GM19455 (cell line): ENCODE measurements around the gene GORASP1.

Source experiments
- ATAC-seq: cut with Tn5 transposase; IDR thresholded peaks from one replicate; pipeline ENCODE4 v1.9.1; 2021; ENCODE audit not compliant: unreplicated experiment

Gene GORASP1

DNA sequence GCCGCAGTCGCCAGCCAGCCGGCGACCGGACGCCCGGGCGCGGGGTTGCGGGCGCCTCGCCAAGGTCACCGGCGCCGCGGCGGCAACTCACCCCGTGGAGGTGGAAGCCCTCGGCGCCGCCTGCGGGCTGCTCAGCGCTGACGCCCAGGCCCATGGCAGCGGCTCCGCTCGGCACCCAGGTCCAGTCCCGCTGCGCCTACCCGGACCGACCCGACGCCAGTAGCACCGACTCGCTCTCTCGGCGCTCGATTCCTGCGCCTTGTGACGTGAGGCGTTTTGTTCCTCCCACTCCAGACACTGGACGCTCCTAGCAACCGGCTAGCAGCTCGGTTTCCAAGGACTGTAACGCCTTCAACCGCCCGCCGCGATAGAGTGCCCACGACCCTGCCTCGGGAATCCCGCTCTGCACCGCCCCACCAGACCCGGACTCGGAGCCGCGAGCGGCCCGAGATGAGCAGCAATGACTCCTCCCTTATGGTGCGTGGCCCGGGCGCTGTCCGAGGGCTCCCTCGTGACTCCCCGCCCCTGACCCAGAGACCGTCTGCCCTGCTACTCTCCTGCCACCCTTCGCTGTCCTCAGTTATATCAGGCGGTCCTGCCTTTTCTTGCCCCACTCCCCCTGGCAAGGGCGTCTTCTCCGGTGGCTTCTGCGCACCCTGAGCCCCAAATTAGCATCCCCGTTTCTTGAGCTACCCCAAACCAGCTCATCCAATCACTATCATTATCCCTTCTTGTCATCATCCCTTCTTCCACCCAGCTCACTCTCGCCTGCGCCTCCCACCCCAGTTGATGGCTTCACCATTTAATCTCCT lies at the start of gene GORASP1, which contains the start of gene TTC21A:
GORASP1 (minus strand) TSS at position 240 of the 812 bp plus-strand sequence; CDS start at position 154, 86 bp downstream.
TTC21A (plus strand) TSS at position 293 of the 812 bp plus-strand sequence; CDS start at position 451, 158 bp downstream.
- peak; percentile 74 for ATAC-seq

DNA sequence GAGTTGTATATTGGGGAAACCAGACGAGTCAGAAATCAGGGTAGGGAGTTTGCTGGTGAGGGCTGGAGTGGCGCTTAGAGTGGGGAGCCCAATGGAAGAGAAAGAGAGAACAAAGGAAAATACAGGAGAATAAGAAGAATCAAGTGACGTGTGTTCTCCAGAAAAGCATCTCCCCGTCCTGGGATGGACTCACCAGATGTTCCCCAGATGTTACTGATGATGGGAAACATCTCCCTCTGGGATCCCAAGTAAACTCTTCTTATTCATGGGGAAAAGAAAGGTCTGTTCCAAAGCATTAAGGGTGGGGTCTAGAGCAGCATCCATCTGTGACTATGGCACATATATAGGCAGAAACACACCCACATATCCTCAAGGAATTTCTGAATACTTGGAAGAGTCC lies 49.0 kb upstream of the GORASP1 start:
- ATAC-seq: no peak

DNA sequence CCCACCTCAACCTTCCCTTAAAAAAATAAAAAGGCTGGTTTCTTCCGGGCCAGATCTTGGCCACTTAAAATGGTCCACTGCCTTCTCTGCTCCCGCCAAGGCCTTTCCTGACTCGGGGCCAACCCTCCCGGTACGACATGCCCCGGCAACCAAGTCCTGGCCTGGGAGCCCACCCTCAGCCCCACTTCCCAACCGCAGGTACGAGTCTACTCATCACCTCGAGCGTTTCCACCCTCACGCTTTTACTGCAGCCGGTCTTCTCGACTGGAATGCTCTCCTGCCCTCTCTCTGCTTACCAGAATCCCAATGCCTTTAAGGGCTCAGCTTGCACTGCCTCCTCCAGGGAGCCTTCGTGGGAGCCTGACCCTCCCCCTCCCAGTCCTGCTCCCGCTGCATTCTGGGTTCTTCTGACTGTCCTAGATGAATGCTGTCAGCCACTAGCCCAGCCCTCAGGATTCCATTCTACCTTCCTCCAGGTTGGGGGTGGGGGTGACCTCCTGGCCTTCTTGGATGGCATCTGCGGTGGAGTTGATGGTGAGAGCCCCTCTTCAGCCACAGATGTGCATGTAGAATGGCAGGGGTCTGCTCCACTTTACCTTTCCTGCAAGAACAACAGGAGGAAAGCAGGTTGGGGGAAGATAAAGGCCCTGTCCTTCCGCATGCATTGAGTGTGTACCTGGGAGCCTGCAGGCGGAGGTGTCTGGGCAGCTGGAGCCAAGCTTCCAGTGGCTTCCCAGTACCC lies 47.0 kb upstream of the GORASP1 start:
- no peak for ATAC-seq

DNA sequence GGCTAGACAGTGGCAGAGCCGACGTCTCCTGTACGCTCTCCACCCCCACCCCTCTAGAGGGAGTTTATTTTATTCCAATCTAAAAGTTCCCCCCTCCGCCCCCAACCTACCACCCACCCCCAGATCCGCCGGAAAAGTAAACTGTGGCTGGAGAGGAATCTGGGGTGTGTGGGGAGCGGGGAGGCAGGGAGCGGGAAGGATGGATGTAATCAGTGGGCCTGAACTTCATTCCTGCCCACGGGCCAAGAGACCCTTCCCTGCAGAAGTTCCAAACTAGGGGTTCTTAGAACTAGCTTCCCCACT lies 46.5 kb upstream of the GORASP1 start:
- ATAC-seq: no peak

DNA sequence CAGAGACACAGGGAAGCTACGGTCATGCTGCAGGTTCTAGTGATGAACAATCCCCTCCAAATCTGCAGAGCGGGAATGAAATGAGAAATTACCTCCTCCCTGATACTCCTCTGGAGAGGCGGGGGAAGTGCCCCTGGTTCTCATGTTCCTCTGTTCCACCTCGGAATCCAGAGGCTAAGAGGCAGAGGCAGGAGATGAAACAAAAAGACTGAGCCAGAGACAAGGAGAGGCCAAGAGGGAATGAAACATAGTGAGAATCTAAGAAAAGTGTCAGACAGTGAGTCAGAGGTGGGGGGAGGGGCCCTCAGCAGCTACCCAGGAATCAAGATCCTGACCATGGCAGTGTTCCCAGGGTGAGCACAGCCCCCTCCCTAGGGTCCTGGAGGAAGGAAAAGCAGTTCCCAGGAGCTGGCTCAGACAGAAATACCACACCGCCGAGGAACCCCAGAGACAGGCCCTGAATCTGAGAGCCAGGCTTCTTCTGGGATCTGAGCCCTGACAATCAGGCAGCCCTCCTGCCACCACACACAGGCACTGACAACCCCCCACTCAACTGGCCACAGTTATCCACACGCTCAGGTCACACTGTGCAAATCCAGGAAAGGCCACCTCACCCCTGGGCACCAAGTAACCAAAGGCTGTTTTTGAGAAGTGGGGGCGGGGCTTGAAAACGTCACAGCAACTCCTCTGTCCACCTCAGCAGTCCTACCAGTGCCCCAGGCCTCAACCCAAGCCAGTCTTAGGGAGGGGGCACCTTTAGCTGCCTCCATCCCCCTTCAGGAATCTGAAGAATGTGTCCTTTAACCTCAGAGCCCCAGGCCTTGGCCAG lies 43.6 kb upstream of the GORASP1 start:
- no peak for ATAC-seq

DNA sequence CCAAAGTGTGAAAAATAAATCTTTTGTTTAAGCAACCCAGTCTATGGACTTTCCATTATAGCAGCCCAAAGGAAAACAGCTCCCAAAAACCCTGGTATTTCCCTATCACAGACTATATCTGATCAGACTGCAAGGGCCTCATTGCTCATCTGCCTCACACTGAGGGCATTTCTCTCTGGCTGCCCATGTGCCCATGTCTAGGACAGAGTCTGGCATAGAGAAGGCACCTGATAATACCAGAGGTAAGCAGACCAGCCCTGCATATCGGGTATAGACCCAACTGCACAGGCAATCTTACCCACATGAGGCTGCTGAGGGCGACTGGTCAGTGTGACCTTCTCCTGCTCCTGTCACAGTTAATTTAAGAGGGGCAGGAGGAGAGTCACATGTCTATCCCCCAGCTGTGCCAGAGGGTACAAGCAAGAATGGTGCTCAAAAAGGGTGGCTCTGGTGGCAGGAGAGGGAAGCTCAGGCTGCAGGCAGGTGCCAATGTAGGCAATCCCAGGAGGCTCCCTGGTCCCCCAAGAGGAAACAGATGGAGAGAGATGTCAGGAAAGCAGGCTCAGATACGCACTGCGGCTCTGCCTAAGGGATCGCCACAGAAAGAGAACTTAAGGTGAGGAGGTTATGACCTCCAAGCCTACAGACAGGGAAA lies 42.8 kb upstream of the GORASP1 start:
- no peak for ATAC-seq

DNA sequence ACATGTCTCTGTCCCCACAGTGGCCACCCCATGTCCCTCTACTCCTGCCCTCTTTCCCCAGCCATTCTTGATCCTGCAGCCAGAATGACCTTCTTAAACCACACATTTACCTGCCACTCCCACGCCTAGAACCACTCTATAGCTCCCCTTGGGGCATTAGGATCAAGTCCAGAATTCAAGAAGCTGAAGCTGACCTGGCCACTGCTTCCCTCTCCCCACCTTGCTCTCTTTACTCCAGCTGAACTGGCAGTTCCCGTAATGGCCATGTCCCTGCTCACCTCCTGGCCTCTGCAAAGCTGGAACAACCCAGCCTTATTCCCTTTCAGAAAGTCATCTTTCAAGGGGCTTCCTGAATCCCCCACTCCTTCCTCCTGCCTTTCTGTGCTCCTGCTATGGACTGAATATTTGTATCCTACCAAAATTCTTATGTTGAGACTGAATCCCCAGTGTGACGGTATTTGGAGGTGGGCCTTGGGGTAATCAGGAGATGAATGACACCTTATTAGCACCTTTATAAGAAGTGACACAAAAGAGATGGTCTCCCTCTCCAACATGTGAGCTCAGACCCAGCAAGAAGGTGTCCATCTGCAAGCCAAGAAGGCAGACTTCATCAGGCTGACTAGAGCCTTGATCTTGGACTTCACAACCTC lies 42.2 kb upstream of the GORASP1 start:
- no peak for ATAC-seq

DNA sequence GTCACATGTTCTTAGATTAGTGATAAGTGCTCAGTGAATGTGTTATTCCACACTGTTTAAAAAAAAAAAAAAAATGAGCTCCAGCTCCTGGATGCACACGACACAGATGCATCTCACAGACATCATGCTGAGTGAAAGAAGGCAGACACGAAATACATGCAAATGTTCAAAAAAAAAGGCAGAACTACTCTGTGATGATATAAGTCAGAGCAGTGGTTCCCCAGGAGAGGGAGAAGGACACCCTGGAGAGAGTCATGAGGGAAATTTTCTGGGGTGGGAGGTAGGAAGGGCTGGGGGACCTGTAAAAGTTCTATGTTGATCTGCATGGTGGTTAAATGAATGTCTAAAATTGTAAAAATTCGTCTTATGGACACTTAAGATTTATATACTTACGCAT lies 41.6 kb upstream of the GORASP1 start:
- no peak for ATAC-seq

DNA sequence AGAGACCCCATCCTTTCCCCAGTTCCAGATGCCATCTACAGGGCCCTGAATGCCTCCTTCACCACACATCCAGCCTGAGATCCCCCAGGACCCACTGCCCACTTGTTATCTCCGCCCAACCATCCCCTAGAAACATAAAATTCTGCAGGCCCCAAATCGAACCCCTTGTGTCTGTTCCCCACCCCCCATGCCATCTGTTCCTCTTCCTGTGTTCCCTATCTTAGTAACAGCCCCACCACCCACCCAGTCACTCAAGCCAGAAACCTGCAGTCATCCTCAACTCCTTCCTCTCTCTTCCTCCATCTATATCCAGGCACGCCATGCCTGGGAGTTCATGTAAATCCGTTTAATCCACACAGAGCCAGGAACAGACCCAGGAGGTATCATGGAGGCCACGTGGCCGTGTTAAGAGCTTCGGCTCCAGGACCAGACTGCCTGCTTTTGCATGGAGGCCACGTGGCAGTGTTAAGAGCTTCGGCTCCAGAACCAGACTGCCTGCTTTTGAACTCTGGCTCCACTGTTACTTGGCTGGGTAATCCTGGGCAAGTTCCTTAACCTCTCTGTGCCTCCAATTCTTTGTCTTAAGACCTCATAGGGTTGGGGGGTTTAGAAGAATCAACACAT lies 41.1 kb upstream of the GORASP1 start:
- no peak for ATAC-seq

DNA sequence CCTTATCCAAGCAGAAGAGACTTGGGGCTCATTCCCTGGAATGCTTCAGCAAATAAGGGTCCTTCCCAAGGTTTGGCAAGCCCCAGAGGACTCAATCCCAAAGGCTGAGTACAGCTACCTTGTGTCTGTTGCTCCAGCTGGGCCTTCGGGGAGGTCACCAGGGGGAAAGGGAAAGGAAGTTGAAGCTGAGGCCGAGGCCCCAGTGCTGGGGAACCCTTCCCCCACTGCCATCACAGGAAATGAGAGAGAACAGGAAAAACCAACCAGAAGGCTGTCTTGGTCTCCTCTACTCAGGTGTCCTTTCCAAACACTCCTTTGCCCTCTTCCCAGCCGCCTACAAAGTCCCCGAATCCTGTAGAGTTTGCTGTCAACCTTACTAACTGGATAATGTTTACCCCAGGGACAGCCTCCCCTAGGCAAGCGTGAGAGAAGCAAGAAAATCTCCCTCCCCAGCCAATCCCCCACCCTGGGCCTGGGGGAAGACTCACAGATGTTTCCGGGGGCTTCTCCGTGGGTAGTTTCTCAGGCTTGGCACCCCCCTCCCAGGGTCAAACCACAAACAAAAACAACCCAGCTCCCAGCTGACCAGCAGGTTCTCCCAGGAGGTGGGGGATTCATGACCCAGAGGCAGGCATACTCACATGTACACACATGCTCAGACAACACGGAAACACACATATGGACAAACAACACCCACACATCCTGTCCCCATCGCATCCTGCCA lies 40.4 kb upstream of the GORASP1 start:
- ATAC-seq: peak; percentile 32

DNA sequence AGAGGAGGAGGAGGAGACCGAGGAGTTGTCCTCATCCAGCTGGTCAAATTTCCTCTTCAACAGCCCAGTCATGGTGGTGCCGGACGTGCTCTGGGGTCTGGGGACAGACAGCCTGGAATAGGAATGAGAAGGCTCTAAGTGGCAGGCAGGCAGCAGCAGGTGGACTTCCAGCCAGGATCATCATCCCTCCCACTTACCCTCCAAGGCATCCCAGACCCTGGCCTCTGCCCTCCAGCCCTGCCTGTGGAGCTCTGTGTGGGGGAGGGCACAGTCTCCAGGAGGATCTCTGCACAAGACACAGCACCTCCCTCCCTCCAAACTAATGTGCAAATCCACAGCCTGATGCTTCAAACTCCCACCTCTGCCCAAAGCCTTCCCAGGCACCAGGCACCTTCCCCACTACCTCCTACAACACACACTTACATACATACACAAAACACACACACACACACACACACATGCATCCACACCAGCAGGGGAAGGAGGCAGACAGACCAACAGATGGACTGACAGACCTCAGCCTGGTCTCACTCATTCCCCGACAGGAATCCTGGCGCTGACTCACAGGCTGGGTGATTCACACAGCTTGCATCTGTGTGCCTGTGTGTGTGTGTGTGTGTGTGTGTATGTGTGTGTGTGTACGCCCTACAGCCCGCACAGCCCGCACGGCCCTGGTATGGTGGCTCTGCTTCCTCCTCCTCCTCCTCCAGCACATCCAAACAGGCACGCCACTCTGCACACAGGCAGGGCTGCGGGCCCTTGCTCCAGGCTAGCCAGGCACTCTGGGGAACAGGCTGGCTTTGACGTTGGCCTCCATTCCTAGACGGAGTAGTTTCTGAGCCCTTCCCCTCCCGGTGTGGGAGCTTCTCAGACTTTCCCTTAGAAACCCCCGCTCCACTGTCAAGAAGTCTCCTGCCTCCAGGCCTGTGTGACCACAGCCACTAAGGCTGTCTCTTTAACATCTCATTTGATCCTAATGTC lies 39.5 kb upstream of the GORASP1 start:
- ATAC-seq: no peak

DNA sequence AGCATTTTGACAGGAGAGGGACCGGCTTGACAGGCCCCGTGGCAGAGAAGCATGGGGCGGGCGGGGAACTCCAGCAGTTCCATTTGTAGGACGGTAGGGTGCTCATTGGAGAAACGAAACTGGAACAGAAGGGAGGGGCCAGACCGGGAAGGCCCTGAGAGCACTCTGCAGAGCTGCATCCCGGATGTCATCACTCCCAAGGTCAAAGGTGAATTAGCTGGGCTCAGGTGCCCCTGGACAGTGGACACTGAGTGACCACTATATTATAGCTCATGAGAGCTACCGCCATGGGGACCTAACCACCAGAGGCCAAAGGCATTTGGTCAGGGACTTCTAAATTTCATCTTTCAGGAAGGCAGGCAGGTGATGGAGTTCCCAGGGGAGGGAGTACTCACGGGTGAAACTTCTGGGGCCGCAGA lies 38.7 kb upstream of the GORASP1 start:
- no peak for ATAC-seq

DNA sequence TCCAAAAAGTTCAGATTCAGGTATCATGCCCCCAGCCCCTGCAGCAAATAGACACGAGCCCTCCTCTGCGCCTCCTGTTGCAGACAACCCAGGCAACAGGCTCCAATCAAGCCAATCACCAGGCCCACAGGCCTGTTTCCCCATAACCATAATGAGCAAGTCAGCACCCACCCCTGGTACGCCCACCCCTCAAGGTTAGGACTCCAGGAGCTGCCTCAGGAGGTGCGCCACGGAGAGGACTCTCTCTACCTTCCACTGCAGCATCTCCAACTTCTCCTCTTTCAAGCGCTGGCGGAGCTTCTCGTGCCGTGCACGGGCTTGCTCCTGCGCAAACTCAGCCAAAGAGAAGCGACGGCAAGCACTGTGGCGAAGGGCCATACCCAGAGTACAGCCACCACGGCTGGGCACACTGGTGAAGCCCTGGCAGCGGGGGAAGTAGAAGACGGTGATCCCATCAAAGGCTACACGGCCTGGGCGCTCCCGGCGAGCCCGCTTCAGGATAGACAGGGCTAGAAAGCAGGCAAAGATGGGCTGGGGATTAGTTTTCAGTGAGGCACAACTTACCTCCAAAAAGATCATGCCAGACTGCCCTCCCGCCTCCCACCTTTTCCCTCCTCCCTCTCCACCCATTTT lies 37.4 kb upstream of the GORASP1 start:
- ATAC-seq: no peak

DNA sequence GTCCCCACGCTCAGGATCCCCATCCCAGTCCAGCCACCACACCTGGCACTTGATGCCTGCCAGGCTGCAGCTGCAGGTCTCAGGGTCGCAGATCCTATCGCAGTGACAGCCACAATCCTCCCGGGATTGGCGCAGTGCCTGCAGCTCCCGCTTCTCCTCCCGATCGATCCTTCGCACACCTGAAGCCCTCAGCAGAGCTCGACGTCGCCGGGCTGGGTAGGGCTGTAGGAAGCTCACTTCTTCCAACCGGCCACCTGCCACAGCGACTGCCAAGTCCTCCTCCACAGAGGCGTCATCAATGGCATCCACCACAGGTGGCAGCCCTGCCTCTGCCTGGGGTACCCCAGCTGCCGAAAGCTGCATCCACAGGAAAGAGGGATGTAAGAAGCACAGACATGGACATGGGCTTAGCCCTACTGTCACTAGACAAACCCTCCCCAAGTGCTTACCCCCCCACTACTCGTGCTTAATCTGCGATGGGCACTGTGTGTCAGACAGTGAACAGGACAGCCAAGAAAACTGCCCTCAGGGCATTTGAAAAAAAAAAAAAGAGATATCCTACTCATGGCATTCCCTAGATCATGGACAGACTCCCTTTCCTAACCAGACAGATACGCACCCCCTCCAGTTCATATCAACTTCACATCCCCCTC lies 36.8 kb upstream of the GORASP1 start:
- no peak for ATAC-seq

DNA sequence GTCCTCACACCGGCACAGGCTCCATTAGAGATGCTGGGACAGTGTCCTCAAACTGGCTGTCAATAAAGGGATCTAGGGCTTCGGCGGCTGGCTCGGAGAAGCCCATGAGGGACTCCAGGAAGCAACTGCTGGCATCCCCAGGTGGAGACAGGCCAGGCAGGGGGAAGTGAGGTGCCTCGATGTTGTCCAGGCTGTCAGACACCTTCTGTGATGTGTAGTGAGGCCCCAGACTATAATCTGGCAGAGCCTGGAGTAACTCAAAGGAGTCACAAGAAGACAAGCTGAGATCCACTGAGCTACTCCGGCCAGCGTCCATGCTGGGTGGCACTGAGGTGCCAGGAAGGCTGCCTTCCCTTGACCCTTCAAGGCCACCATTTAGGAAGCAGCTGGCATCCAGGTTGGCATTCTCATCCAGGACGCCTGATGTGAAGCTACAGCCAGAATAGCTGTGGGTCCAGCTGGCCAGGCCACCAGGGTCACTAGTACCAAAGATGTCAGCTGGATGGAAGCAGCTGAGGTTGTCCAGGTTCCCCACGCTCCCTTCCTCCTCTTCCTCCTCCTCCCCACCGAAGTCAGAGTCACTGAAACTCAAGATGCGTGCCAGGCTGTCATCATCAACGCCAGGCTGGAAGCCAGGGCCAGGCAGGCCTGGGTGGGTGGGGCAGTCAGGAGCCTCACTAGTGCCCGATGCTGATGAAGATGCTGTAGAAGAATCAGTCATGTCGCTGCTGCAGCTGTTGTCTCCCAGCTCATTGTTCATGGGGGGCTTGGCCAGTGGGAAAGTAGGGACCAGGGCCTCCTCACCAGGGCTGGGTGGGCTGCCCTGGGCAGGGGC lies 35.8 kb upstream of the GORASP1 start:
- ATAC-seq: no peak

DNA sequence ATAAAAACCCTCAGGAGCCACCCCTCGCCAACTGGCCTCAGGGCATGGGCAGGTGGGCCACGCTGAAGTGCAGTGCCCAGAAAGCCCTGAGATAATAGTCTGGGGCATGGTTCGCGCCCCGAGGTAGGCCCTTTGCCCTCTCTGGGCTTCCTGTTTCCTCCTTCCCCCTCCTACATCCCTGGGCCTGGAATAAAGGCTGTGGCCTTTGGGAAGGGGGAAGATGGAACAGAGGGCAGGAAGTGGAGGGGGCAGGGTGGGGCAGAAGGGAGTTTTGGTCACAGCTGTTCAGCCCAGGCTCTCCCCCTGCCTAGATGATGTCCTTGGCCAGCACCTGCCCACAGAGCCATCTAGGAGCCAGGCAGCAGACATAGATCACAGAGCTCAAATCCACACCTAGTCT lies 34.6 kb upstream of the GORASP1 start:
- ATAC-seq: no peak
